AG20443 (cell line): ENCODE data around the gene APOBEC3B.
"Not testable (repeated sequence)": the region's sequence is repeated elsewhere in the genome, so short reads cannot be mapped to it uniquely, and the experiment has no call there.

Source experiments
- DNase-seq: peaks from one replicate; pipeline ENCODE4 v3.0.0; 2012; ENCODE audit warnings: low spot score, mixed read lengths

Gene APOBEC3B

DNA sequence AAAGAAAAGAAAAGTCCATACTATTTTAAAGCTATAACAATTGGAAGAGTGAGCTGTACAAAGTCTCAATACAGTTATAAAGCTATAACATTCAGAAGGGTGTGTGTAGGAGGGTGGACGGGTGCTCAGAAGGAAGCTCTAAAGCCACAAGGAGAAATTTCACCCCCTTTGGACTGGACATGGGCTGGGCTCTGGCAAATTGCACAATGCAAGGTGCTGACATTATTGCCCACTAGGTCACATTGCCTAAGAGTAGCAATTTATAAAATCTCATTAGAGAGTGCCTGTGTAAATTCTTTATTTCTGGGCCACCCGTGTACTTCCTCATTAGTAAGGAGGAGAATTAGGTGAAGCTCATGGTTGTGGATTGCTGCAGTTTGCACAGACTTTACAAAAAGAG lies 30.4 kb upstream of the APOBEC3B start:
- DNase-seq, result no peak

DNA sequence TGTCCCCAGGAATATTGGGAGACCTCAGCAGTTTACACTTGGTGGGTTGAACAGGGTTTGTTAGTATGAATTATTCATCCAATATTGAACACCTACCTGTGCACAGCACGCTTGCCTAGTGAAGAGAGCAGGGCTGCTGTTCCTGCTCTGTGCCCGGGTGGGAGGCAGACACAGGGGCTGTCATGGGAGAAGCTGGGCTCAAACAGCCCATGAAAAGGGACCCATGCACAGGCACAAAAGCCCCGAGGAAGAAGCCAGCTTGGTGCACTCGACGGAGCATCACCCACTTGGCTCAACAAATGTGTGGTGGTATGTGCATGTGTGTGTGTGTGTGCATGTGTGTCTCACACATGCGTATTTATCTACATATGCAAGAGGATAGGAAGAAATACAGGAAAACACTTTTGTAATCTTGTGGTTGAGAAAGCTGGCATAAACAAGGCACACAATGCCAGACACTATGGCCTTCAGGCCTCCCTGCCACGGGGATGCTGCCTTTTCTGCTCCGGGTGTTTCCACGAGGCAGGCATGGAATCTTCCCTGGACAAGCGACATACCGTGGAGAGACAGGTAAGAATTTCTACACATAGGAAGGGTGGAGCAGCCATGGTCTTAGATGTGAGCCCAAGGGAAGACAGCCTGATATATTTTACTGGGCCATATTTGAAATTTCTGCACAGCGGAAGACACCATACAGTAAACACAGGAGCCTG lies 29.7 kb upstream of the APOBEC3B start:
- DNase-seq, result no peak

DNA sequence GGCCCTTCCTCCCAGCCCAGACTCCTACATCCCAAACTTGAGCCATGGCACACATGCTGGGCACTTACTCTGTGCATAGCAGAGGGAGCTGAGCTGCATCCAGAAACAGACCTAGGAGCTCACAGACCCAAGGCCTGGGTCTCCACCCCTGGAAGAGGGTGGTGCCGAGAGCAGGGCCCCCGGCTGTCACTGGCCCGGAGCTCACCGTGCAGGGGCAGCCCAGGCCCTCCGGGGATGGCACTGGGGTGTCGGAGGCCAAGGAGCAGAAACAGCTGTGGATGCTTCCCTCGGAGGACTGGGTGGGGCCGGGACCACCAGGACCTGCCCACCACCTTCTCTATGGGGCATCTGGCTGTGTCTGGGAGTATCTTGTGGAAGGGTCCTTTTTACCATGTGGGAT lies 29.1 kb upstream of the APOBEC3B start:
- DNase-seq, result no peak

DNA sequence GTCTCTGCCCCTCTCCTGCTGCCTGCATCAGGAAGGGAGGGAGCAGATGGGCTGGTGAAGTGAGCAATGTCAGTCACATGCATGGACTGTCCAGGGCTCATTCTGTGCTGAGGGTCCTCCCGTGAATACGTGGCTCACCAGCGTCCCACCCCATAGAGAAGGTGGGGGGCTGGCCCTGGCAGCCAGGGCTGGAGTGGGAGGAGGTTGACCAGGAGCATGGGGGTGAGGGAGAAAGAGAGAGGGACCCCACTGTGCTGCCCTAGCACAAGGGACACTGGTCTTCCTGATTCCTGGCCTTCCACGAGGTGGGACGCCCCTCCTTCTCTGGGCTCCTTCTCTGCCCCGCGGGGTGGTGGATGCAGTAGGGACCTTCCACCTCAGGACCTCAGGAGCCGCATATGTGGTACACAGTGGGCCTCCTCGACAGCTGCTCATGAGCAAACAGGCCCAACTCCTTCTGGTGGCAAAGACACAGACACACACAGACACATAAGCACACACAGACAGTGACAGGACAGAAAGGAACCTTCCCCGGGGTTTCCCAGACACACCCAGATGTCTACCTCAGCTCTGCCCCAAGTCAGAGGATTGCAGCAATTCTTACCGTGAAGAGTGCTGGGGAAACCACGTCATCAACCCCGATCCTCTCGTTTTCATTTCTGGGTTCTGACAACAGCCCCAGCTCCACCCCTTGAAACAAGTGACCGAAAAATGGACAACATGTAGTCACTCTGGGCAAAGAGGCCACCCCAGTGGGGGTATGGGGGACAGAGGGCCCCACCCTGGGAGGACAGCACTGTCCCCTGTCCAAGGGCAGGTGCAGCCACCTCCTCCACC lies 28.4 kb upstream of the APOBEC3B start:
- peak; percentile 54 for DNase-seq

DNA sequence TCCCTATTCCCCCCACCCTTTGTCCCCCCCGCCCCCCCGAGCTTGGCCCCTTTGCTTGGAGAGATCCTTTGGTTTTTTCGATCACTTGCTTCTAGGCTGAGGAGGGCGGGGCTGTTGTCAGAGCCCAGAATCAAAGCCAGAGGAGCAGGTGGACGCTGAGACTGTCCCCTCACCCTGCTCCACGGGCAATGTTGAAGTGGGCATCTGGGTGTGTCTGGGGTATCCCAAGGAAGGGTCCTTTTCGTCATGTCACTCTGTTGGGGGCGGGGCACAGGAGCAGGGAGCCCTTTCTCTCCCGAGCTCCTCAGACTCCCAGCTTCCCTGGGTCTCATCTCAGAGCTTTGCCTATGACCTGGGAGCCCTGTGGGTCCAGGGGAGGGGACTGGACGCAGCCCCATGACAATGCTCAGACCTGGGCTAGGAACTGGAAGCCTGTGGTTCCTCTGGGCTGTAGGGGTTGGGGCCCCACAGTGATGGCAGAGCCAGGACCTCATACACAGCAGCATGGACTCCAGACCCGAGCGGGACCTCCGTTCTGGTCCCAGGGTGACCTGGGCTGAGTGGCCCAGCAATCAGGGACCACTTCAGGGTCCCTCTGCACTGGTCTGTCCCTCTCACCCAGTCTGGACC lies 27.6 kb upstream of the APOBEC3B start:
- DNase-seq, result no peak

DNA sequence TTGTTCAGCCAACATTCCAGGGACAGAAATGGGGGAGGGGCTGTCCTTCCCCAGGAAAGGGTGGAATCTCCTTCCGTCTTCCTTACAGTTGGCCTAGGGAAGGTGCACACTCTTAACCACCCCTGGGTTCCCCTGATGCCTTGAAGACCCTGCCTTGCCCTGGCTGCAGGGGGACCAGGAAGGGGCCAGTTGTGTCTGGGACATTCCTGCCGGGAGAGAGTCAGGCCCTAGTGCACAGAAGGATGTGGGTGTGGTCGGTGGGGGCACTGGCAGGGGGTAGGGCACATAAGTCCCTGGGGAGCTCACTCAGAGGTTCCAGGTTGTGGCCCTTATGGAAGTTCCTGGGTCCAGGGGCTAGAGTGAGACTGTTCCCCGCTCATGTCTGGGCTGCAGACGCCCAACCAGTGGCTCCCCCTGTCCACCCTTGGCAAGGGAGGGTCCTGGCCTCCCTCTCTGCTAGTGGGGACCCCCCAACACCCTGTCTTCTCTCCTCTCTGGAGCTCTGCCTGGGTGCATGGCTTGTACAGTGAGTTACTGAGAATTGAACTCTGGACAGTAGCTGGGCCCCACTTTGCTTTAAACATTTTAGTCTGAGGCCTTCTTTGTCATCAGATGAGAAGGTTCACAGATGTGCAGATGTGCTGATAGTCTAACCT lies 26.8 kb upstream of the APOBEC3B start:
- DNase-seq, result no peak

DNA sequence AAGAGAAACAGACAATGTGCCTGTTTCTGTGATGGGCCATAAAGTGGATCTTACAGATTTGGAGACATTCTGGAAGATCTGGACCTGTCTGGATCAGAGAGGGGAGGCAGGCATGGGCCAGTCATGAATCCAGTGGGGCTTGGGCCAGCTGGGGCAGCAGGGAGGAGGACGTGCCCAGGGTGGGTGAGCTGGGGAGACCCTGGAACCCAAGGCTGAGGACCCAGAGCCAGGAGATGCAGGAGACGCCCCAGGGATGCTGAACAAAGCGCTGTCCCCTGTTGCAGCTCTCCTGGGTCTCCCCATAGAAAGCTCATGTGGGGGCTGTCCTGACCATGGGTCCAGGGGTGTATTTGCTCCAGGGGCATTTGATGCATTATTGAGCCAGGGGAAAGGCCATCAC lies 26.2 kb upstream of the APOBEC3B start:
- no peak for DNase-seq

DNA sequence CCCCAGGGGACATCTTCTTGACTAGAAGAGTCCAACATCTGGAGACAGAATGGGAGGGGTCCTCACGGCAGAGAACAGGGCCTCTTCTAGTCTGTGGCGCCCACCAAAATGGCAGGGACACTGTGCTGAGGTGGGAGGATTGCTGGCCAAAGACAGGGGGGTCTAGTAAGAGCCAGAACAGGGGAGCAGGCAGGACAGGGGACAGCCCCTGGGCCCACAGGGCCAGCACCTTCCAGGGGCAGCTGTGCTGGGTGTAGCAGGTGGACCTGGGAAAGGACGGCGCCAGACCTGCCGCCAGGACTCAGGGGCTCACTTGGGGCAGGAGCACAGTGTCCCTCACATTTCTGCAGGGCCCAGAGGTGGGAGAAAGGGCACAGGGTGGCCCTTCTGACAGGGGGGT lies 25.6 kb upstream of the APOBEC3B start:
- no peak for DNase-seq

DNA sequence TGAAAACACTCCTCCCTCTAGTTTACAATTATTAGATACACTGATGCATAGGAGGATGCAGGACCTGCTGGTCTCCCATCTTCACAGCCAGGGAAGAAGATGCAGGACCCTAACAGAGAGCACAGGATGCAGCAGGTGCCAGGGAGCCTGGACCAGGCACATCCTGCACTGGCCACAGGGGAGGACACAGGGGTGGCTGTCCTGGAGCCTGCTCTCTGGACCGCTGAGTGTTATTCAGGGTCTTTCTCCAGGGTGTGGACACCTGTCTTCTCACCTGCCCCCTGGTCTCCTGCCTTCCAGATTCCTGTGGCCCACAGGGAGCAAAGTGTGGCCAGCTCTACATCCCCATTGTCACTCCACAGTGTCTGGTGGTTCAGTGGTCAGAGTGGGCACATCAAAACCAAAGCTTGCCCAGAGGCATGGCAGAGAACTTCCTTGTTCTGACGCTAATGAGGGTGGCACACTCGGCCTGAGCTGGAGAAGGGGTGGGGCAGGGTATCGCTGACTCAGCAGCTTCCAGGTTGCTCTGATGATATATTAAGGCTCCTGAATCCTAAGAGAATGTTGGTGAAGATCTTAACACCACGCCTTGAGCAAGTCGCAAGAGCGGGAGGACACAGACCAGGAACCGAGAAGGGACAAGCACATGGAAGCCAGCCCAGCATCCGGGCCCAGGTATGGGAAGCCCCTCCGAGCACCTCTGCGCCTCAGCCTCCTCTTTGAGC lies 24.9 kb upstream of the APOBEC3B start, which contains the start of gene APOBEC3A:
TSS of gene APOBEC3A (plus strand) at position 564 of the 725 bp plus-strand sequence. CDS start at position 647, 83 bp downstream.
- no peak for DNase-seq

DNA sequence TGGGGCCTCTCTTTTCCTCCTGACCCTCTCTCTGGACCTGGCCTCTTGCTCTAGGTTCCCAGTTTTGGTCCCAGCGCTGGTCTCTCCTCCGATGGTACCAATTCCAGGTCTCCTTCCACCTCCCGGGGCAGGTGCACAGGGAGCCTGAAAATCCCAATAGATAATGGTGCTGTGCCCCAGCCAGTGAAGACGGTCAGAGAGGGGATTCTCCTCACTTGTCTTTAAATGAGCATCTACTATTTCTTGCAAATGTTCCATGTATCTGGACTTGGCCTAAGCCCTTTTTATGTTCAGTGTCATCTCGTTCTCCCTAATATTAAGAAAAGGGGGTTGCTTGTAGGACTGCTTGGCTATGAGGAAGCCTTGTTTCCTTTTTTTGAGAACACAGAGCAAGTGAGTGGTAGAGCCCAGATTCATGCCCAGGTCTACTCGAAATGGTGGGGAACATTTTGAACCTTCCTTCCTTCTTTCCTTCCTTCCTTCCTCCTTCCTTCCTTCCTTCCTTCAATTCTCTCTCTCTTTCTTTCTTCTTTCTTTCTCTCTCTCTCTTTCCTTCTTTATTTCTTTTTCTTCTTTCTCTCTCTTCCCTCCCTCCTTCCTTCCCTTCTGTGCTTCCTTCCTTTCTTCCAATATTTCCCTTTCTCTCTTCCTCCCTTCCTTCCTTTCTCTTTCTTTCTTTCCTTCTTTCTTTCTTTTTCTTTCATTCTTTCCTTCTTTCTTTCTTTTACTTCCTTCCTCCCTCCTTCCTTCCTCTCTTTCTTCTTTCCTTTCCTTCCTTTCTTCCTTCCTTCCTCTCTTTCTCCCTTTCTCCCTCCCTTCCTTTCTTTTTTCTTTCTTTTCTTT lies 24.1 kb upstream of the APOBEC3B start:
- no peak for DNase-seq

DNA sequence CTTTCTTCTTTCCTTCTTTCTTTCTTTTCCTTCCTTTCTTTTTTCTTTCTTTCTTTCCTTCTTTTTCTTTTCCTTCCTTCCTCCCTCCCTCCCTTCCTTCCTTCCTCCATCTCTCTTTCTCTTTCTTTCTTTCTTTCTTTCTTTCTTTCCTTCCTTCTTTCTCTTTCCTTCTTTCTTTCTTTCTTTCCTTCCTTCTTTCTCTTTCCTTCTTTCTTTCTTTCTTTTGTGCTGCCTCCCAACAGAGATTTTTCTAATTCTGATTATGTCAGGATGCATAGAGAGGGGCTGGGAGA lies 23.6 kb upstream of the APOBEC3B start:
- DNase-seq, result not testable (repeated sequence)

DNA sequence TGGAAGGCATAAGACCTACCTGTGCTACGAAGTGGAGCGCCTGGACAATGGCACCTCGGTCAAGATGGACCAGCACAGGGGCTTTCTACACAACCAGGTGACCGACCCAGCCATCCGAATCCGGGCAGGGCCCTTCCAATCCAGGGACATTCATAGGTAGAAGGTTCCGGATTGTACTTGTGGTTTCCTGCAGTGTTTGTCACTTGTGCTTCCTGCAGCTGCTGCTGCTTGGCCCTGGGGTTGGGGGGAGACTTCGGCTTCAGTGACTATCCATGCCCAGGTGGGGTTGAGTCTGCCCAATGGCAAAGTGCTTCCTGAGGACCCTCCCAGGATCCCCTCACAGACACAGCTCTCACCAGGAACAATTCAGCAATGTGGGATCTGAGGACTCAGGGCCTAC lies 22.6 kb upstream of the APOBEC3B start:
- DNase-seq, result no peak

DNA sequence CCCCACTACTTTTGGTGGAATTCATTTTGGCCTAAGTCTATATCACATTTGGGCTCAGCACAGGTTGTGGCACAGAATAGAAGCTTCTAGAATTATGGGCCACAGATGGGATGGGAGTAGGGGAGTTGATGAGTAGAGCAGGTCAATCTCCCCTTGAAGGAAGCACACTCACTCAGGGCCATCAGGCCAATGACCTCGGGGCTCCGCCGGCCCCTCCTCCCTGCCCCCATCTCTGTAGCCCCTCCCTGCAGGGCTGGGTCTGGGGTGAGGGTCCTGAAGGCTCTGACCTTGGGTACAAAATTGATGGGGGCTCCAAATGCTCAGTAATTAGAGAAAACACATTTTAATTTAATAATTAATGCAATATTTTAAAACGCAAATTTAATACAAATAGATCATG lies 21.5 kb upstream of the APOBEC3B start:
- not testable (repeated sequence) for DNase-seq

DNA sequence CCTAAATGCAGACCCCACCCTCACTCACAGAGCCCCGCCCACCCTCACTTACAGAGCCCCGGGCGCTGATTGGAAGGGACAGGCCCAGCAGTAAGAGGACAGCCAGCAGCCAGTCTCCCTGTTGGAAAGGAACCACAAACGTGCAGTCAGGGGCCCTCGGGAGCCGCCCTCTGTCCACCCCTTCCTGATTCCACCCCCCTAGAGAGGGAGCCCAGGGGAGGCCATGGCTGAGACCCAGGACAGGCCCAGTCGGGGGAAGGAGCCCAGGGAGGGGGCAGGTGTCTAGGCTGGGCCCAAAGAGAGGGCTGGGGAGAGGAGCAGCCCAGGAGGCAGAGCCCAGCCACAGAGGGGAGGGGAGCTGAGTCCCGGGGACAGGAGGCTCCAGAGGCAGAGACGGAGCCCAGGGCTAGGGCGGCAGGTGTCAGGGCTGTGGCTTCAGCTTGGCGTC lies 18.8 kb upstream of the APOBEC3B start:
- DNase-seq, result not testable (repeated sequence)

DNA sequence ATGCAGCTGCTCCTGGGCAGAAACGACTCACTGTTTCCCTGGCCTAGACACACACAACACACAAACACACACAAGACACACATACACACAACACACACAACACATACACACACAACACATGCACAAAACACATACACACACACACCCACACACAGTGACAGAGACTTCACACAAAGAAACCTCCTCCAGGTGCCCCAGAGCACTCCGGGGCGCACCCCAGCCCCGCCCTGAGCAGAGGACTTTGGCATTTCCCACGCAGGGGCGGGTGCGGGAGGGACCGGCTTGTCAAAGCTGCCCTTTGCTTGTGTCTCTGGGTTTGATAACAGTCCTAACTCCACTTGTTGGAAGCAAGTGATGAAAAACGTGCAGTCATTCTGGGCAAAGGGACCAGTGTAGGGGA lies 18.3 kb upstream of the APOBEC3B start:
- DNase-seq, result no peak

DNA sequence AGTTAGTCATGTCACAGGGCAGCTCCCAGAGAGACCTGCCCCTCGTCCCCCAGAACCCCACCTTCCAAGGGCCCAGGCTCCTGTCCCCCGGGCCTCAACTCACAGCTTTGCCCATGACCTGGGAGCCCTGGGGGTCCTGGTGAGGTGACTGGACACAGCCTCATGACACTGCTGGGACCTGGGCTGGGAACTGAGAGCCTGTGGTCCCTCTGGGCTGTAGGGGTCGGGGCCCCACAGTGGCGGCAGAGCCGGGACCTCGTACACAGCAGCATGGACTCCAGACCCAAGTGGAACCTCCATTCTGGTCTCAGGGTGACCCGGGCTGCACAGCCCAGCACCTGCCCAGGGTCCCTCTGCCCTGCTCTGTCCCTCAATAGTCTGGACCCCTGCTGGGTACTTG lies 17.8 kb upstream of the APOBEC3B start:
- DNase-seq, result no peak

DNA sequence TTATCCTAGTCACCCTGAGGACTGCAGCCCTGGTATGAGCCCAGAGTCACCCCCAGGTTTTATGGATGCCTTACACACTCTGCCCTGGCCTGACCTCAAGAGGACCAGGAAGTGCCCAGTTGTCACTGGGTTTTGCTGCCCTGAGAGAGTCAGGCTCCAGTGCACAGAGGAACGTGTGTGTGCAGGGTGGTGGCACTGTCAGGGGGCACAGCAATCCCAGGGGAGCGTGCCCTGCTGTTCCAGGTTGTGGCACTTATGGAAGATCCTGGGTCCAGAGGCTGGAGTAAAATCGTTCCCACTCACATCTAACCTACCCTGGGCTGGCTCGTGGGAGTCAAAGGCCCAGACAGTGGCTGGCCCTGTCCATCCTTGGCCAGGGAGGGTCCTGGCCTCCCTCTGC lies 17.2 kb upstream of the APOBEC3B start:
- DNase-seq, result no peak

DNA sequence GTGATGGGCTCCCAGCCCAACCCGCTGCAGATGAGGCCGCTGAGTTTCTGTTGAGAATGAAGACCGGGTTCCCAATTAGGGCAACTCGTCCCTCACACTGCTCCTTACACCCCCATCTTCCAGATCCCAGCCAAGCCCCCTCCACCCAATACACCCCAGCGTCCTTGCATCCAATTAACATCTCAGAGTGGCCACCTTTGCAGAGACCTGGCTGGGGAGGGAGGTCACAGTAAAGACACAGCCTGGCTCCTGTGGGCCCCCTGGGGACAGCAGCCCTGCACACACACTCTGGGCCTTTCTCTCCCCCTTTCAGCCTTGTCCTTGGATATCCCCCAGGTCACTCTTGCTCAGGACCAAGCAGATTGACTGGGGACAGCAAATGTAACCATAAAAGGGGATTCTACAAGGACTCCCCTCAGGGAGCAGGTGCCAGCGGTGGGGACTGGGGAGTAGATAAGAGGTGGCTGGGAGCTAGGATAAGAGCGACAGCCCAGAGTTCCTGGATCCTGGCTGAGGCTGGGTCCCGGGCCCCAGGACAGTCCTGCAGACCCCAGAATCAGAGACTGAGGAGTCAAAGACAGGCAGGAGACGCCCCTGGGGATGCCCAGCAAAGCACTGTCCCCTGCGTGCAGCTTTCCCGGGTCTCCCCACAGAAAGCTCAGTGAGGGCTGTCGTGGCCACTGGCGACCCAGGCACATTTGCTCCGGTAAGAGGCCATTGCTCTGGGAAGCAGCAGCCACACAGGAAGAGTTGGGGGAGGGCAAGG lies 16.4 kb upstream of the APOBEC3B start:
- DNase-seq, result no peak

DNA sequence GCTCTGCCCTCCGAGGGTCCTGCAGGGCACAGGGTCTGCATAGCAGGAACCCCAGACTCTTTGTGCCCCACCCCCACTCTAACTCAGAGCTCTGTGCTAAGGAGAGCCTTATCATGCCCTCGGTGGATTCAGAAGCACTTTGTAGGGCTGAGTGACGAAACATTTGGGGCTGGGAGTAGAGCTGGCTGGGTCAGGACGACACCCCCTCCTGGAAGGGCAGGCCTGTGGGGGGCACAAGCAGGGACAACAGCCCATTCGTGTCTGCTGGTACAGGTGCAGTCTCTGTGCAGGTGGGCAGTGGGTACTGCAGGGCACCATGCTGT lies 15.8 kb upstream of the APOBEC3B start:
- DNase-seq, result no peak

DNA sequence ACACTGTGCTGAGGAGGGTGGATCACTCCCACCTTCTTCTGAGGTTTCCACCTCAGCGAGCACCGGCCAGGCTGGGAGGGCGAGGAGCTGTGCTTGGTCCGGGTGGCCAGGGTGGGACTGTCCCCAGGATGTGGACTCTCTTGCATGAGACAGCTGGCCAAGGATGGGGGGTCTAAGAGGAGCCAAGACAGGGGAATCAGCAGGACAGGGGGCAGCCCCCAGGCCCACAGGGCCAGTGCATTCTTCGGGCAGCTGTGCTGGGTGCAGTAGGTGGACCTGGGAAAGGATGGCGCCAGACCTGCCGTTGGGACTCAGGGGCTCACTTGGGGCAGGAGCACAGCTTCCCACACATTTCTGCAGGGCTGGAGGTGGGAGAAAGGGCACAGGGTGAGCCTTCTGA lies 15.2 kb upstream of the APOBEC3B start:
- DNase-seq, result no peak
